Measurements from ENCODE around the gene GCGR.
A peak's percentile ranks its signal among the peaks of the same experiment; 100 is the strongest.

Gene GCGR

DNA sequence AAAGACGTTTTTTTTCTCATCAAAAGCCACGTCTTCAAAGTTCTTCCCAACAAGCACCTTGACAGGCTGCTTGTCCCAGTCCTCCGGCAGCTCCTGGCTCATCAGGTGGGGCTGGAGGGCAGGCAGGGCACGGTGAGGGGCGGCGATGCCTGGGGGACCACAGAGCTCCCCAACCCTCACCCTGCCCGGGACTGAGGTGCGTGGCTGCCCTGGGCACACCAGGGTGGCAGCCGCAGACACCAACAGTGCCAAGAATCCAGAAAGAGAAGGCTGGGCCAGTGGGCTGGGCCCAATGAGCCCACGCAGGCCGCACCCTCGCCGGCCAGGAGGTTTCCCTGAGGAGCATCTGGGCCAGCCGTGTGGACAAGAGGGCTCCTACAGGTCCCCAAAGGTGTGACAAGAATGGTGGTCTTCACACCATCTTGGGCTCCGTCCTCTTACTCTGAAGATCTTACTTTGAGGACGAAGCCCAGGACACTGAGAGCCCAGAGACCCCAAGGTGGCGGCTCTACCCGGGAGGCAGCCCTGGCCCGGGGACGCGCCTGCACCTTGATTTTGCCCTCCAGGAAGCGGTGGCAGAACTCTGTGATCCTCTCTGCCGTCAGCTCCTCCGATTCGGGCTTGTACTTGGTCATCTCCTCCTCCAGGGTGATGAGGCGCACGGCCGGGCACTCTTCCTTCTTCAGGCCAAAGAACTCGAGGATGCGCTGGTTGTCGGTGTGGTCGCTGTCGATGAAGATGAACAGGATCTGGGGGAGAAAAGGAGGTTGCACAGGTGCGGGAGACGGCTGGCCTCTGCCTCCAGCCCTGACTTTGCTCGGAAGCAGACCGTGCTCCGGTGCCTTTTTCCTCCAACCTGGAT is 42.2 kb downstream of the GCGR start:
- no peak for DNase-seq

DNA sequence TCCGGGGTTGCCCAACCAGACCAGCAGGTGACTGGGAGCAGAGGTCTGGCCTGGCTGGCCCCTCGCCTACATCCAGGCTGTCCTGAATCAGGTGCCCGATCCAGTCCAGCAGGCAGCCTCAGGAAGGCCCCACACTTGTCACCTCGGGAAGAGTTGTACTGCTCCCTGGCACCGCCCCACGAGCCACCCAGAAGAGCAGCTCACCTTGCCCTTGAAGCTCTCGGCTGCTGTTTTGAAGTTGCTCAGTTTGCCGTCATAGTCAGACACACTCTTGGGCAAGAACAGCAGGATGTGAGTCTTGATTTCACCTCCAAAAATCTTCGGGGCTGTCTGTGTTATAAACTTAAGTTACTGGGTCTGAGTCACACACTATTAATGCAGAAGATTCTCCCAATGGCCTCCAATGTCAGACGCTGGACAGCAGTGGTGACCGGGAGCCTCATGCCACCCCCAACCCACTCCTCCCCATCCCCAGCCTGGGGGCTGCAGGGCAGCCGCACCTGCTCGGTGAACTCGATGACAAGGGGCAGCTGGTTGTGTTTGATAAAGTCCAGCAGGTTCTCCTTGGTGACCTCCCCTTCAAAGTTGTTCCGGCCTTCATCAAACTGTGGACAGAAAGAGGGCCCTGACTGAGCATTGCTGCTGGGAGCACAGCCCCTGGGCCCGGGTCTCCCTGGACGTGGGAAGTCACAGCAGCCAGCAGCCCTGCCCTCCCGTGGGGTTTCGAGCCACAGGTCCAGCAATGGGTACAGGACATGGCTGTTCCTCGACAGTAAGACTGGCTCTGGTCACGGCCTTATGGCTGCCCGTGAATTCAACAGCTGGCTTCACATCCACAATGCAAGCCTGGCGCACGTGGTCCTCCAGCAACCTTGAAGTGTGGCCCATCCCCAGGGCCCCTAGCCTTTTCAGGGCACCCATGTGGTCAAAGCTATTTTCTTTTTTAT is 43.1 kb downstream of the GCGR start:
- DNase-seq = no peak

DNA sequence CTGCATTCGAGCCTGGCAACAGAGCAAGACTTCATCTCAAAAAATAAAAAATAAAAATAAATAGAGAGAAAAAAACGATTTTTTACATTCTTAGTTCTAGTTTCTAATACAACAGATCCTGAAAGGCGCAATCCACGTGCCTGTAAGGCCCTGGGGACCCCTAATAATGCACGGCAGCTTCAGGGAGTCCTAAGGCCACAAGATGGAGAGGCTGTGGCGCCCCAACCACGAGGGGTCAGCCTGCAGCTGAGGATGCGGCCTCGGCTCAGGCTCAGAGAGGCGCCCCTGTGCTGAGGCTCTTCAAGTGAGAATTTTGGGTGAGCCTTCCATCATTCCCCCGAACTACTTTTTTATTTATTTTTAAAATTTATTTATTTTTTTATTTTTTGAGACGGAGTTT is 45.5 kb downstream of the GCGR start:
- no peak for DNase-seq

DNA sequence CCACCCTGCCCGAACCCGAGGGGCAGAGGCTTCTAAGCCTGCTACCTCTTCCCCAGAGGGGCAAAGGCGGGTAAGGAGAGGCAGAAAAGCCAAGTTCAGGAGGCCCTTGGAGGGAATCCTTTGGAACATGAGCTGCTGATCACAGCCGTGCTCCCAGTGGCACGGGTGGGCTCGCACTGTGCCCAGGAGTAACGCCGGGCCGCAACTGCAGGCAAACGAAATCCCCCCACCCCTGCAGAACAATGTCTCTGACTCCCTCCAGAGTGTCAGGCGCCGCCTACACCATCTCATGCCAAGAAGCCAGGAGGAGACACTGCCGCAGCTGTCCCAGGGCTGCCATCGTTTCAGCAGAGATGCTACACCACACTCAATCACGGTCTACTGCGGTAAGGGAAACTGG is 47.5 kb downstream of the GCGR start:
- DNase-seq = no peak

DNA sequence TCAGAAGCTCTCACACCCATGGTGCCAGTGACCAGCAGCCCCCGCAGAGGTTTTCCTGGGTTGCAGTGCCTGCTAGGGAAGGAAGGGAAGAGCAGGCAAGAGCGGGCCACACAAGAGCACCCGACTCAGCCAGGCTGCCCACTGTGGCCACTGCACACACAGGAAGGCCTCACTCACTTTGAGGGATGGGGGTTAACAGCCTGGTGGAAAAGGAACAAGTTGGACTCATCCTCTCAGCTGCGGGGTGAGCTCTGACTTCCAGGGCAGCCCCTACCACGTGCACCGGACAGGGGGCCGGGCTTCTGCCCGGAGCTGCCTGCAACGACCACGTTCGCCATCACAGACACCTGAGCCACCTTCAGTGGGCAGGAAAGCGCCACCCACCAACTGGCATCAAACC is 48.3 kb downstream of the GCGR start:
- no peak for DNase-seq

DNA sequence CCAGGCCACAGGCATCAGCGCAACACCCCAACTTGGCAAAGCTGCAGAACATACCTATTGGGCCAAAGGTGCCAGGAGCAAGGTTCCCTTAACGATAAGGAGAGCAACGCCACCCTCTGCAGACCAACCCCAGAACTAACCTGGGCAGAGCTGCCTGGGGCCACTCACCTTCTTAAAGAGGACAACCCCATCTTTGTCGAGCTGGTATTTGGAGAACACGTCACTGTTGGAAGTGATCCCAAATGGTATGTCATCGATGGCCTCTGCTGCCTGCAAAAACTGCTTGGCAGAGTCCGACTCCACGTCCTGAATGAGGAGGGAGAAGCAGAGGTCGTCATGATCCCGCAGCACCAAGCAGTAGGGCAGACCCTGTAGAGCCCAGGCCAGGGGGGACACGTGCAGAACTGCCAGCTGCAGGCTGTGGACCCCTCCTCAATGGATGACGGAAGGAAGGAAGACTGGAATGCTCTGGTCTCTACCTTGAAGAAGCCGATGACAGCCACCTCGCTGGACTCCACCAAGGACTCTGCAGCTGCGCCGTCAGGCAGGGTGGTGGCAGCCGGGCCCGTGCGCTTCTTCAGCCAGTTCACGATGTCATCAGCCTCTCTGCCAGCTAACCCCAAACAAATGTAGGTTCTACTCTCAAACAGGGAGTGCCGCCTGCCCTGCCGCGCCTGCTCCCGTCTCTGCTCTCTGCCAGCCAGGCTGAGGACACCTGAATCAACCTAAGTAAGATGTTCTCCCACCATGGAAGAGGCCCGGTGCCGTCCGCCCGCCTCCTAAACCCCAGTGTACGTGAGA is 51.2 kb downstream of the GCGR start:
- no peak for DNase-seq

DNA sequence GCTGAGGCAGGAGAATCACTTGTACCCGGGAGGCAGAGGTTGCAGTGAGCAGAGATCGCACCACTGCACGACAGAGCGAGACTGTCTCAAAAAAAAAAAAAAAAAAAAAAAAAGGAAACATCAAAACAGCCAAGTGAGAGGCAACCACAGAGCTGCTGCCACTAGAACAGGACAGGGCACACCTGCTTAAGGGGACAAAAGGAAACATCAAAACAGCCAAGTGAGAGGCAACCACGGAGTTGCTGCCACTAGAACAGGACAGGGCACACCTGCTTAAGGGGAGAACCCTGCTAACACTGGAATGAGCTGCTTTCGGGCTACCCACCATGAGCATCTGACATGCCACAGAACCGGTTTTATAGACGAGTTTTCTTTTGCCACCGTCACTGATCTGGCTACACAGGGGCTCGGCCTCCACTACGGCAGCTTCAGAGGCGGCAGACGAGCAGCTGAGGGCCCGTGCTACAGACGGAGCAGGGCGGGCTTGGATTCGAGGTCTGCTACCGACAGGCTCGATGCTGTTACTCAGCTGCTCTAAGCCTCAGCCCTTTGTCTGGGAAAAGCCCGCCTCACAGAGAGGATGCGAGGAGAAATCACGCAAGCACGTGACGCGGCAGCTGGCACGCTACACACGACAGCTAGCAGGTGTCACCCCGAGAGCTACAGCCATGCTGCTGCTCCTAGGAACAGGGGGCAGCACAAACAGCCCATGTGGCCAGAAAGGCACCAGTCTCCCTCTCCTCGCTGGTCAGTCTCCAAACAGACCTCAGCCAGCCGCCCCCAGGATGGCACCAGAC is 54.4 kb downstream of the GCGR start:
- no peak for DNase-seq

DNA sequence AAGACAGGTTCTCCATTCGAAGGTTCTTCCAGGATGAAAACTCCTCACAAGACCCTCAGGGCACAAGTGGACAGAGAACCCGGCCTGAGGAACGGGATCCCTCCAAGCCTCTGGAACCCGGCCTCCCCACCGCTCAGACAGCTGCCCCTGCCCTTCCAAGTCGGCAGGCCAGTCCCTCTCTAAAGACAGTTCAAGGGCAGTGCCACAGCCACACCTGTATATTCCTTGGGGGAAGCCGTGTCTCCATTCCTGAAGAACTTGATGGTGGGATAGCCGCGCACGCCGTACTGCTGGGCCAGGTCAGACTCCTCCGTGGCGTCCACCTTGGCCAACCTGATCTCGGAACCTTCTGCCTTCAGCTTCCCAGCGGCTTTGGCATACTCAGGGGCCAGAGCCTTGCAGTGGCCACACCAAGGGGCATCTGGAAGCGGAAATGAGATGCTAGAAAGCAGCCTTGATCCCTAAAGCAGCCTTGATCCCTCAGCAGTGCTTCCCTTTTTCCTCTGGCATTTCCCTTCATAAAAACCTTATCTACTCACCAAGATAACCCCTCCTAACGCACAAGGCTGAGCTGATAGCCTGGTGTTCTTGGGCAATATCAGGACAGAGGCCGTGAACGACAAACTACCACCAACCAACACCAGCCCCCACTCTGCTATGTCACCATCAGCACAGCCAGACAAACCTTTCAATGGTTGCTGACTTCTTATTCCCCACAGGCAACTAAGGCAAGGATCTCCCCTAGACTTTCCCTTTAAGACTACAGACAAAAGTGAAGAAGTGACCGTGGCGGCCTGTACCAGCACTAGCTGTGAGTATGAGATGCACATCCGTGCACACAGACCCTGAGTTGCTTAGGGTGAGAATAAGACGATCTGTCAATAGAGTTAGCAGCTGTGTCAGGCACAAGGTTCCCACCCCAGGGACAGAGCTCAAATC is 55.3 kb downstream of the GCGR start:
- no peak for DNase-seq

DNA sequence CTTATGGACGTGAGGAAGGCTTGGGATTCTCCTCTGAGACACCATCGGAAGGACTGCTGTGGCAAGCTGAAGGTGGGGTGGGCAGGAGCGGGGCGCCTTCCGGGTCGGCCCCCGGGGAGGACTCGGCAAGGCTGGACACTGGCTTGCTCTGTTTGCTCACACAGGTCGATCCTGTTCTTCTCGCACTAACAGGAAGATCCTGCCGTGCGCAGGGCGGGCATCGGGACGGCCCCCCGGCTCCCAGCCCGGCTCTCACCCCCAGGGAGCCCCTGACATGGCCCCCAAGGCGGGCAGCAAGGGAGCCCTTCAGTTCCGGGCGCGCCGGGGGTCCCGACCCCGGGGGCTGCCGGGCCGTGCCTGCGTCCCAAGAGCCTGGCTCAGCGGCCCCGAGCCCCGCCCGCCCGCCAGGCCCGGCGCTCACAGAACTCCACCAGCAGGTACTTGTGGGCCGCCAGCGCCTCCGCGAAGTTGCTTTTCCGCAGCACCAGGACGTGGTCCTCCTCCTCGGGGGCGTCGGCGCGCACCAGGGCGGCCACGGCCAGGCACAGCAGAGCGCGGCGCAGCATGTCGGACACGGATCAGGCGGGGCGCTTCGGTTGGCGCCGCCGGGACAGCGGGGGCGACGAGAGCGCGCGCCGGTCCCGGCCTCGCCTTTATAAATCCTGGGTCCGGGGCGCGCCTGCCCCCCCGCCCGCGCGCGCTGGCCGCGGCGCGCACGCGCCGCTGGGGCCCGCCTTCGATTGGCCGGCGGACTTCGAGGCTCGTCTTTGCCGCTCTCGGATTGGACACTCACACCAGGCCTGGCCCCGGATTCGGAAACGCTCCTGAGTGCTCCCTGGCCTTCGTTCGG is 56.2 kb downstream of the GCGR start, which contains the start of gene P4HB:
Gene P4HB (minus strand): TSS at position 630 of the 850 bp plus-strand sequence. CDS start 64 bp downstream, at position 566.
- peak in 2 of 56 donors; percentile 100 for DNase-seq

DNA sequence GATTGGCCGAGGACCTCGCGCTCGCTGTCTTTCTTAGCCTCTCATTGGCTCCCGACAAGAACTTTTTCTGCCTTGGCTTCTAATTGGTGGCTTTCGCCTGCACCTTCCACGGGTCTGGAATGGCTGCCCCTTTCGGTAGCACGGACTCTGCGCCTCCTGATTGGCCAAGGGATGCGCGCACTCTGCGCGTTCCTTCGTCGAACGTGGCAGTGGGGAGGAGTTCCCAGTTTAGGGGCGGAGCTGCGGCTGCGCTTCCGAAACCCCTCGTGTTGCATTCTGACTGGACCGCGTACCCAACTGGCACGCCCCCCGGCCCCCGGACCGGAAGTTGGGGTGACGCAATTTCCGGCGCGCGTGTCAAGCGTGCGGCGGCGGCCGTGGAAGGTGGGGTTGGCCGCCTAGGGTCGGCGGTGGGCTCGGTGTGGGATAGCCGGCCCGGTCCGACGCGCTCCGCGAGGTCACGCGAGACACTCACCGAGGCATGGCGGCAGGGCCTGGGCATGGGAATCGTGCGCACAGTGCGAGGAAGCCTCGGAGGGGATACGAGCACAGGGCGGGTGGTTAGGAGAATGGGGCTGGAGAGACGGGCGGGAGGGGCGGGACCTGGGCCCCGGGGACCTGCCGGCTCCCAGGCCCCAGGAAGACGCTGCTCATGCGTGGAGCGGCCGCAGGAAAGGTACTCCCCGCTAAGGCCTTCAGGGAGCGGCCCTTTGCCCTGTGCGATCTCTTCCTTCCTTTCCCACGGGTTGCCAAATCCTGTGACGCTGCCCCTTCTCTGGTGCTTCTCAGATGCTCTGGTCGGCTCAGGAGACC is 57.0 kb downstream of the GCGR start:
- DNase-seq = peak; percentile 97 to 100 (median 99)

DNA sequence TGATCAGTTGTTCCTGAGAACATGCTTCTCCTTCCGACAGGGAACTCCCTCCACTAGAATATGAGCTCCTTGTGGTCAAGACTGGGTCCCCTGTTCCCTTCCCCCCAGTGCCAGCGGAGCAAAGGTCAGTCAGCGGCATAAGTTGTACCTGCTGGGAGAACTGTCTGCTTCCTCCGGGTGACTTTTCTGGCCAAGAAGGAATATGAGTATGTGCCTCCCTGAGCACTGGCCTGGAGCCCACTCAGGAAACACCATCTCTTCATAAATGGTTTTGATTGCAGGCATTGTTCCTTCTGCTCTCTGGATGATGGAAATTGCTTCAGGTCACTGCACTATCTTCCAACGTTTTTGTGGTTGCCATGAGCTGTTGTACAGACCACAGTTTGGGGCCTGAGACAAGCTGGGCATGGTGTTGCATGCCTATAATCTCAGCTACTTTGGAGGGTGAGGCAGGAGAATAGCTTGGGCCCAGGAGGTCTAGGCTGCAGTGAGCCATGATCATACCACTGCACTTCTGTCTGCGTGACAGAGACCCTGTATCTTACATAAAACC is 59.2 kb downstream of the GCGR start:
- no peak for DNase-seq

All from amygdala (tissue), 56 donors.